Caco-2 (cell line): Measurements from ENCODE around the gene MED13L. TPM values are rescaled to one million over a fixed set of nuclear protein-coding genes. Genes with fewer than 3 reads are reported as not detected.

Source experiments
- BruUV-seq: library from RNA; stranded (reverse); fragments of 400-500 nt; replicated peaks from 2 replicates; lab custom pipeline; 2021; lab: Mats Ljungman, UMichigan
- CTCF ChIA-PET: fragments of 300-600 bp; sonication (Branson Sonifier 250); formaldehyde crosslinking; loops from one replicate; lab custom pipeline; 2022; ENCODE audit warnings: antibody characterized with exemption; lab: Charles Lee
- POLR2A ChIA-PET: fragments of 300-600 bp; sonication (Branson Sonifier 250); formaldehyde crosslinking; loops from one replicate; lab custom pipeline; 2022; ENCODE audit warnings: antibody characterized with exemption; lab: Charles Lee
- DNase-seq, 2 experiments: peaks; one replicate each; pipeline versions ENCODE4 v3.0.0 to v3.0.0-alpha.2; 2020 to 2022
- H3K27me3 ChIP-seq: replicated peaks from 2 replicates; pipeline ENCODE4 v1.6.0; 2011; ENCODE audit warnings: low read length; ENCODE audit not compliant: control insufficient read depth, insufficient read depth
- H3K36me3 ChIP-seq: 2 replicates; pipeline ENCODE4 v1.5.1; 2011; ENCODE audit warnings: low read length; ENCODE audit not compliant: control insufficient read depth, insufficient read depth
- H3K4me1 ChIP-seq: fragments of 250-450 bp; sonication (Bioruptor Pico); 2 replicates; pipeline ENCODE4 v1.5.1; 2020; ENCODE audit warnings: mild to moderate bottlenecking
- H3K4me3 ChIP-seq: 2 replicates; pipeline ENCODE4 v1.5.1; 2011; ENCODE audit warnings: low read depth, mild to moderate bottlenecking, control low read depth, low read length
- H3K9me3 ChIP-seq: fragments of 250-450 bp; sonication (Bioruptor Pico); 2 replicates; pipeline ENCODE4 v1.5.1; 2020; ENCODE audit warnings: mild to moderate bottlenecking, moderate library complexity
- H3K27ac Mint-ChIP-seq: one replicate; pipeline ENCODE4 v1.8.0; 2022; ENCODE audit warnings: mixed read lengths; ENCODE audit not compliant: unreplicated experiment
- H3K27me3 Mint-ChIP-seq: one replicate; pipeline ENCODE4 v1.8.0; 2022; ENCODE audit warnings: mixed read lengths; ENCODE audit not compliant: insufficient read depth, unreplicated experiment
- H3K36me3 Mint-ChIP-seq: one replicate; pipeline ENCODE4 v1.8.0; 2022; ENCODE audit warnings: mild to moderate bottlenecking, mixed read lengths; ENCODE audit not compliant: insufficient read depth, unreplicated experiment
- H3K4me1 Mint-ChIP-seq: one replicate; pipeline ENCODE4 v1.8.0; 2022; ENCODE audit warnings: low read depth, mixed read lengths; ENCODE audit not compliant: unreplicated experiment
- H3K4me3 Mint-ChIP-seq: one replicate; pipeline ENCODE4 v1.8.0; 2022; ENCODE audit warnings: mild to moderate bottlenecking, moderate library complexity, mixed read lengths; ENCODE audit not compliant: unreplicated experiment
- H3K9me3 Mint-ChIP-seq: one replicate; pipeline ENCODE4 v1.8.0; 2022; ENCODE audit warnings: mixed read lengths; ENCODE audit not compliant: unreplicated experiment
- intact Hi-C: fragments of 100-400 bp; cut with micrococcal nuclease; formaldehyde crosslinking; loops from one replicate; pipeline ENCODE4 v1.10.0; 2022; ENCODE audit not compliant: unreplicated experiment
- total RNA-seq: library from RNA; stranded (reverse); gene quantifications from 2 replicates; pipeline ENCODE4 v1.2.3, GENCODE V29; 2022
- TF ChIP-seq, protein P1 (sequence below), 2 experiments: fragments of 200-600 bp in 1 of 2; IDR thresholded peaks; 1 replicate in 1 of 2; 2 replicates in 1 of 2; pipeline versions ENCODE4 v1.5.1 to v1.8.0; 2011 to 2022; ENCODE audit warnings: antibody characterized with exemption in 1 of 2, control low read depth in 1 of 2, inconsistent platforms in 1 of 2, low read depth in 1 of 2, low read length in 1 of 2, mild to moderate bottlenecking in 1 of 2, moderate library complexity in 1 of 2; ENCODE audit not compliant: insufficient read depth in 1 of 2, severe bottlenecking in 1 of 2, unreplicated experiment in 1 of 2

Gene MED13L
- total RNA-seq, 1 experiment from 2014 or later = 160 TPM

- peaks cover 33% of the 10 kb centered on the region for H3K4me1 Mint-ChIP-seq
- no peak overlapping the region for H3K4me3 Mint-ChIP-seq
- TF ChIP-seq, protein P1, sequence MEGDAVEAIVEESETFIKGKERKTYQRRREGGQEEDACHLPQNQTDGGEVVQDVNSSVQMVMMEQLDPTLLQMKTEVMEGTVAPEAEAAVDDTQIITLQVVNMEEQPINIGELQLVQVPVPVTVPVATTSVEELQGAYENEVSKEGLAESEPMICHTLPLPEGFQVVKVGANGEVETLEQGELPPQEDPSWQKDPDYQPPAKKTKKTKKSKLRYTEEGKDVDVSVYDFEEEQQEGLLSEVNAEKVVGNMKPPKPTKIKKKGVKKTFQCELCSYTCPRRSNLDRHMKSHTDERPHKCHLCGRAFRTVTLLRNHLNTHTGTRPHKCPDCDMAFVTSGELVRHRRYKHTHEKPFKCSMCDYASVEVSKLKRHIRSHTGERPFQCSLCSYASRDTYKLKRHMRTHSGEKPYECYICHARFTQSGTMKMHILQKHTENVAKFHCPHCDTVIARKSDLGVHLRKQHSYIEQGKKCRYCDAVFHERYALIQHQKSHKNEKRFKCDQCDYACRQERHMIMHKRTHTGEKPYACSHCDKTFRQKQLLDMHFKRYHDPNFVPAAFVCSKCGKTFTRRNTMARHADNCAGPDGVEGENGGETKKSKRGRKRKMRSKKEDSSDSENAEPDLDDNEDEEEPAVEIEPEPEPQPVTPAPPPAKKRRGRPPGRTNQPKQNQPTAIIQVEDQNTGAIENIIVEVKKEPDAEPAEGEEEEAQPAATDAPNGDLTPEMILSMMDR (IDR thresholded peaks at IDR 0.05; ENCODE audit: insufficient read depth in 1 of 2, low read depth in 1 of 2, low read length in 1 of 2, severe bottlenecking in 1 of 2, unreplicated experiment in 1 of 2) = no peak
- H3K27me3 Mint-ChIP-seq = no peaks in the 10 kb centered on the region
- H3K36me3 ChIP-seq = no peaks in the 10 kb centered on the region
- H3K36me3 Mint-ChIP-seq = peaks cover 6% of the 10 kb centered on the region
- BruUV-seq = no TSS peak
- ChIA-PET POLR2A (interaction anchor here (1.0 kb wide), 1 partner anchor 9 kb away, joined by 3 read pairs; no protein-coding TSS in a partner anchor), CTCF (interaction anchor here (0.6 kb wide), 1 partner anchor 44 kb away, joined by 8 read pairs; no protein-coding TSS in a partner anchor)
- H3K9me3 Mint-ChIP-seq = no peaks in the 10 kb centered on the region
- no peak overlapping the region for H3K4me3 ChIP-seq
- H3K27ac Mint-ChIP-seq = no peak overlapping the region
- H3K4me1 ChIP-seq = peaks cover 17% of the 10 kb centered on the region; the same call in 1 of the 2 replicates
- no peaks in the 10 kb centered on the region for H3K27me3 ChIP-seq
- no peak for DNase-seq
- H3K9me3 ChIP-seq = no peaks in the 10 kb centered on the region
- intact Hi-C loops = no loop called here
Measured at GRCh38 chr12:116153113-116153512, 124.4 kb downstream of the MED13L start.

GRCh38 chr12:116152268-116152667 lies 125.2 kb downstream of the MED13L start:
- intact Hi-C loops = no loop called here
- no TSS peak for BruUV-seq
- Mint-ChIP-seq H3K27ac (no peak overlapping the region), H3K4me3 (no peak overlapping the region), H3K36me3 (peaks cover 6% of the 10 kb centered on the region), H3K4me1 (peaks cover 24% of the 10 kb centered on the region), H3K9me3 (no peaks in the 10 kb centered on the region), H3K27me3 (no peaks in the 10 kb centered on the region)
- Histone ChIP-seq H3K36me3 (no peaks in the 10 kb centered on the region), H3K4me1 (peaks cover 17% of the 10 kb centered on the region; the same call in 1 of the 2 replicates), H3K4me3 (no peak overlapping the region), H3K9me3 (no peaks in the 10 kb centered on the region), H3K27me3 (no peaks in the 10 kb centered on the region)
- TF ChIP-seq, protein P1 (IDR thresholded peaks at IDR 0.05; ENCODE audit: insufficient read depth in 1 of 2, low read depth in 1 of 2, low read length in 1 of 2, severe bottlenecking in 1 of 2, unreplicated experiment in 1 of 2) = no peak
- DNase-seq = no peak
- CTCF ChIA-PET = no interaction called here
- POLR2A ChIA-PET = no interaction called here

- peaks cover 17% of the 10 kb centered on the region; the same call in 1 of the 2 replicates for H3K4me1 ChIP-seq
- Mint-ChIP-seq H3K4me1 (peaks cover 21% of the 10 kb centered on the region), H3K36me3 (peaks cover 6% of the 10 kb centered on the region), H3K4me3 (no peak overlapping the region), H3K27ac (no peak overlapping the region), H3K27me3 (no peaks in the 10 kb centered on the region), H3K9me3 (no peaks in the 10 kb centered on the region)
- no TSS peak for BruUV-seq
- TF ChIP-seq, protein P1 (IDR thresholded peaks at IDR 0.05; ENCODE audit: insufficient read depth in 1 of 2, low read depth in 1 of 2, low read length in 1 of 2, severe bottlenecking in 1 of 2, unreplicated experiment in 1 of 2) = no peak
- no peaks in the 10 kb centered on the region for H3K27me3 ChIP-seq
- intact Hi-C loops = no loop called here
- ChIA-PET POLR2A (no interaction called here), CTCF (no interaction called here)
- no peaks in the 10 kb centered on the region for H3K36me3 ChIP-seq
- DNase-seq = no peak
- H3K9me3 ChIP-seq = no peaks in the 10 kb centered on the region
- no peak overlapping the region for H3K4me3 ChIP-seq
Measured at GRCh38 chr12:116150452-116150851, 127.0 kb downstream of the MED13L start.
